IPS-15b (cell line): ENCODE results near the gene RSPO3.

ENCODE experiments used
- H3K27me3 ChIP-seq: one replicate; pipeline ENCODE4 v1.6.1; 2013; ENCODE audit warnings: low read length; ENCODE audit not compliant: control insufficient read depth, insufficient read depth
- H3K36me3 ChIP-seq: one replicate; pipeline ENCODE4 v1.6.1; 2013; ENCODE audit warnings: low read length; ENCODE audit not compliant: control insufficient read depth, insufficient read depth
- H3K4me1 ChIP-seq: one replicate; pipeline ENCODE4 v1.6.1; 2013; ENCODE audit warnings: mild to moderate bottlenecking, low read length; ENCODE audit not compliant: control insufficient read depth, insufficient read depth
- H3K4me3 ChIP-seq: one replicate; pipeline ENCODE4 v1.5.1; 2013; ENCODE audit warnings: low read depth, low read length
- H3K9ac ChIP-seq: one replicate; pipeline ENCODE4 v1.6.1; 2013; ENCODE audit warnings: low read depth, mild to moderate bottlenecking, low read length
- H3K9me3 ChIP-seq: one replicate; pipeline ENCODE4 v1.6.1; 2013; ENCODE audit warnings: mild to moderate bottlenecking, low read length; ENCODE audit not compliant: control insufficient read depth, insufficient read depth

The RSPO3 gene

DNA sequence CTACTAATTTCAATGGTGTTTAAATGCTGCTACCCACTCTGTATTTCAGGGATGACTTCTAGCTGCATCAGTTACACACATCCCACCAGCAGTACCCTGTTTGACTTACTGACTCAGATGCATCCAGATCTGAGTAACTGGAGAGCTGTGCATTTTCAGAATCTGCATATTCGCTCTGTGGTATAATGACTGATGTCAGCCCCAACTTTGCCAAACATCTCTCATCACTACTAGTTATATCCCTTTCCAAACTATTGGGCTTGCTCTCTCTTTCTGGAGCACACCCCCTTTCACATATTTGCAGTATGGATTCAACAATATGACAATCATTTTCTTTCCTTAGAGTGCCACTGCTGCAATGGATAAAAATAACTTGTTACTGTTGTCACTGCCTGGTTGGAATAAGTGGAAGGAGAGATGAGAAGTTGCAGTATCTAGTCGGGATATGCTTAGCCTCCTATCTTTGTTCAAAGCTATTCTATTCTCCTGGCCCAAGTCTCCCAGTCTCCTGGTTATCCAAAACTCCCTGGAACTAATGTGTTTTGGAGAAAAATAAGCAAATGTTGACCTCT, 3.3 kb upstream of the RSPO3 start:
- Histone ChIP-seq H3K9ac (no peak overlapping the region), H3K36me3 (no peaks in the 10 kb centered on the region), H3K4me1 (no peaks in the 10 kb centered on the region), H3K27me3 (peaks cover 50% of the 10 kb centered on the region), H3K9me3 (no peaks in the 10 kb centered on the region), H3K4me3 (no peak overlapping the region)

DNA sequence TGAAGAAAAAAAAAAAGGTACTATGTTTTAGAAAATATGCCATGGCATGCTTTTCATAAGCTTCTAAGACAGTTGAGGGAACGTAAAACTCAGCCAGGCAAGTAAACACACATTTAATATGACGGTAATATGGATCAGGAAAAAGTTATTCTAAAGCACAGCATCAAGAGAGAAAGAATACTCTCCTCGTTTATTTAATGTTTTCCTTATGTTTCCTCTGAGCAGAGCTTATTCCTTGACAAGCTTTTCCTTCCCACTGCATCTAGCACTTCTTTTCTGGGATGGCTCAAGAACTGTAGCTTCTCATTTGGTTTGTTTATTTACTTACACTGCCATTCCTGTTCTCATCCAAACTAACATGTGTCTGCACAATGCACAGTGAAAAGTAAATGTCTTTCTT, 2.7 kb upstream of the RSPO3 start:
- H3K36me3 ChIP-seq = no peaks in the 10 kb centered on the region
- H3K9ac ChIP-seq = no peak overlapping the region
- H3K27me3 ChIP-seq = peaks cover 55% of the 10 kb centered on the region
- H3K4me3 ChIP-seq = no peak overlapping the region
- H3K4me1 ChIP-seq = no peaks in the 10 kb centered on the region
- H3K9me3 ChIP-seq = no peaks in the 10 kb centered on the region

DNA sequence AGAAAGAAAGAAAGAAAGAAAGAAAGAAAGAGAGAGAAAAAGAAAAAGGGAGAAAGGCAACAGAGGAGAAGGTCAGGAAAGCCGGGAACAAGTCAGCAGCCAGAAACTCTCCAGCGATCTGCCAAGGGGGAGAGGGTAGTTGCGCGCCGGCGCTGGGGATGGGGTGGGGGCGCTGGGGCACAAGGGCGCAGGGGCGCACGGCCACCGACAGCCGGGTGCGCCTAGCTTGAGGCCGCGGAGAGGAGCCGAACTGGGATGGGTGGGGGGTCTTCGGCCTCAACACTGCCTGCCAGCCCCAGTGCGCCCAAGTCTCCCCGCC, 533 bp upstream of the RSPO3 start:
- H3K9ac ChIP-seq = no peak overlapping the region
- peaks cover 63% of the 10 kb centered on the region for H3K27me3 ChIP-seq
- no peaks in the 10 kb centered on the region for H3K36me3 ChIP-seq
- H3K4me1 ChIP-seq = peaks cover 5% of the 10 kb centered on the region
- no peaks in the 10 kb centered on the region for H3K9me3 ChIP-seq
- peak overlapping the region; percentile 67 for H3K4me3 ChIP-seq

DNA sequence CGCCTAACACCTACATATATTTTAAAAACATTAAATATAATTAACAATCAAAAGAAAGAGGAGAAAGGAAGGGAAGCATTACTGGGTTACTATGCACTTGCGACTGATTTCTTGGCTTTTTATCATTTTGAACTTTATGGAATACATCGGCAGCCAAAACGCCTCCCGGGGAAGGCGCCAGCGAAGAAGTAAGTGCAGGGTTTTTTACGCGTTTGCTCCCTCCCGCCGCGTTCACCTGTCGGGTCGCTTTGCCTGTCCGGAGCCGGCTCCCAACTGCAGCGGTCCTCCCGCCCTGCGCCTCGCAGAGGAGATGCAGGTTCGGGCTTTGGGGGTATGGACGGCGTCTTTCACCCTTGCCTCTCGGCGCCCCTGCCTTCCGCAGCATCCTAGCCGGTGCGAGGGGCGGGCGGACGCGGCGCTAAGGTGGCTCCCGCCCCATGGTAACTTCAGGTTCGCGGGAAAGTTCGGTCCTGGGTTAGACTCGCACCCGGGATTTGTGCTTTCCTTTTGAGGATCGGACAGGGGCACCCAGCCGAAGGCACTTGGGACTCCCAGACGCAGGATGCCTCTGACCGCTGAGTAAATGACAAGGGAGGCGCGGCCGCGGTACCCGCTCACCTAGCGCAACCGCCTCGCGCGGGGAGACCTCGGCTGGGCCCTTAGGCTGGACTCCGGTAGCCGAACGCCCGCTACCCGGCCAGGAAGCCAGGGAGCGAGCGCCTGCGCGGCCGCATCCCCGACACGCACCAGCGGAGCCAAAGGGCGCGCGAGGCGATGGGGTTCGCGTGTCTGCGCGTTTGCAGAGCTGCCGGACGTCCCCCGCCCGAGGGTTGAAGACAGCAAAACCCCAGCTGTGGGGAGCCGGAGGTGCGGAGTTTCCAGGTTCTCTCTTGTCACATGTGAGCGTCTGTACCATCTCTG, 891 bp downstream of the RSPO3 start:
- peak overlapping the region; percentile 72 for H3K4me3 ChIP-seq
- peaks cover 61% of the 10 kb centered on the region for H3K27me3 ChIP-seq
- peak overlapping the region; percentile 8 for H3K9ac ChIP-seq
- peaks cover 5% of the 10 kb centered on the region for H3K4me1 ChIP-seq
- H3K36me3 ChIP-seq = no peaks in the 10 kb centered on the region
- no peaks in the 10 kb centered on the region for H3K9me3 ChIP-seq

DNA sequence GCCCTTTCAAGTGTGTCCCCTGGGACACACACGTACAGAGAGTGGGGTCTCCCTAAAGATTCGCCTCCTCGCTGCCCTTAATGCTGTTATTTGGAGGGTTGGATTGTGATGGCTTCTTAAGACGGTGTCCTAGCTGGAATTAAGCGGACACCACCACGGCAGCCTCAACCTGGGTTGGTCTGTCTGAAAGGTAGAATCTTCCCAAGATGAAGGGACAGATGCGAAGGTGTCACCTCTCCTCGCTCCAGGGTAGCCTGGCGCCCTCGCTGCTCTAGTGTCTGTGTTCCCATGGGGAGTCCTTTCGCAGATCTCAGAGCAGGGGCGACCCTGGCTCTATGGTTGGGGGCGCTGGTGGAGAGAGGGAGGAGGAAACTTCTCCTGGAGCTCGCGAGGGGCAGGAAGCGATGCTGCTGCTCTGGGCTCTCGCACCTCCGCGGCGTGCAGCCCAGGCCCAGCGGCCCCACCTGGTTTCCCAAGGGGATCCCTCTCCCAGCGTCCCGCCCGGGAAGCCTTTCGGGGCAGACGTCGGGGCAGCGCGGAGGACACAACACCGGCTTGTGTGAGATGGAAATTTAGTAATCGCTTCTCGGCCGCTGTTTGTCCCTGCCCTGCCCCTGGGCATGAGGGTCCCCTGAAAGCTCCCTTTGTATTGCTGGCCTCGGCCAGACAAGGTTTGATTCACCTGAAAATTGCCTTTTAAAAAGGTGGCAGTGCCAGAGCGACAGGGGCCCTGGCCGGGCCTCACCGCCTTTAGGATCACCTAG, 1.7 kb downstream of the RSPO3 start:
- no peak overlapping the region for H3K9ac ChIP-seq
- no peaks in the 10 kb centered on the region for H3K9me3 ChIP-seq
- peak overlapping the region; percentile 72 for H3K4me3 ChIP-seq
- no peaks in the 10 kb centered on the region for H3K36me3 ChIP-seq
- H3K4me1 ChIP-seq = peaks cover 5% of the 10 kb centered on the region
- H3K27me3 ChIP-seq = peaks cover 54% of the 10 kb centered on the region

DNA sequence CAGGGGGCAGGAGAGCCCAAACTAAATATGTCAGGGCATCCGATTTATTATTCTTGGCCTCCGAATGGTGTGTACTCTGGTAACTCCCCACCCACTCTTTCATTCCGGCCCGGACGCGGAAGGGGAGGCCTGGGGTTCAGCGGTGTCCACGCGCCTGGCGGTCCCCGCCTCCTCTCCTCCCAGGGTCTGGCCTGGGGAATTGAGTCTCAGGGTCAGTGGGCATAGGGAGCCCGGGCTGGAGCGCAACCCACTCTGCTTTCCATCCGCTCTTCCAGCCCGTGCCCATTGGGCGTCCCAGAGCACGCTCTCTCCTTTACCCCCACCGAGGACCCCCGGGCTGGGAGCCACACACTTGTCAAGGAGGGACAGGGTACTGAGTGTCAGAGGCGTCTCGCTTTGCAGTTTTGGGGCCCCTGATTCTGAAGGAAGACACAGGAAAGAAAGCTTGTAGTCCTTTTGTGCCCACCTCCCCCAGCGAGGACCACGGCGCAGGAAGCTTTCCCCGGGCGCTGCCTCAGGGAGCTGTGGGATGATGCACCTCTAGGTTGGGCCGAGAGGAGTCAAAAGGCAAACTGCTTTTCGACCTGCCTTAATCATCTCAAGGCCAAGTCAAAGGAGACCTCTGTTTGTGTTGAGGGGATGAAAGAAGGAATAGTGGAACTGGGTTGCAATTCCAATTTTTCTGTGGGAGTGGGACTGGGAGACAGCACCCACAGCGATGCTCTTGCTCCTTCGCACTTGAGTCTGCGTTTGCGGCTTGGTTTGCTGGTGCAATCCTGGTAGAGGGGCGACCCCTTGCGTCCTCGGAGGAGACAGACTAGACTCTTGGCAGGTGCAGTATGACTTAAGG, 2.5 kb downstream of the RSPO3 start:
- H3K27me3 ChIP-seq = peaks cover 46% of the 10 kb centered on the region
- peak overlapping the region; percentile 72 for H3K4me3 ChIP-seq
- H3K9ac ChIP-seq = no peak overlapping the region
- no peaks in the 10 kb centered on the region for H3K9me3 ChIP-seq
- no peaks in the 10 kb centered on the region for H3K36me3 ChIP-seq
- H3K4me1 ChIP-seq = peaks cover 5% of the 10 kb centered on the region

DNA sequence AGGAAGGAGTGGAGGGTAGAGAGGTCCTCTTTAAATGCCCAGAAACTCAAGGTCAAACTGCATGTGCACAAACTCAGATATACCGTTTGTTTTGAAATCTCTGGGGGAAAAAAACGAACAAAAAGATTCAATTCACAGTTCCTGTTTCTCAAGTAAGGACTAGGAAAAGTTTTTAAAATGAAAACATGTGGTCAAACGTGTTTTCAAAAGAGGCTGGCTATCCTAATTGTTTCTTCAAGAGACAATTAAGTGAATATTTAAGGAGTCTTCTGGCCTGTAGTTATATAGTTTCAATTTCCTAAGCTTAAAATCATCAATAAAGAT, 3.1 kb downstream of the RSPO3 start:
- peaks cover 5% of the 10 kb centered on the region for H3K4me1 ChIP-seq
- no peak overlapping the region for H3K9ac ChIP-seq
- no peaks in the 10 kb centered on the region for H3K9me3 ChIP-seq
- H3K27me3 ChIP-seq = peaks cover 40% of the 10 kb centered on the region
- H3K4me3 ChIP-seq = no peak overlapping the region
- no peaks in the 10 kb centered on the region for H3K36me3 ChIP-seq

DNA sequence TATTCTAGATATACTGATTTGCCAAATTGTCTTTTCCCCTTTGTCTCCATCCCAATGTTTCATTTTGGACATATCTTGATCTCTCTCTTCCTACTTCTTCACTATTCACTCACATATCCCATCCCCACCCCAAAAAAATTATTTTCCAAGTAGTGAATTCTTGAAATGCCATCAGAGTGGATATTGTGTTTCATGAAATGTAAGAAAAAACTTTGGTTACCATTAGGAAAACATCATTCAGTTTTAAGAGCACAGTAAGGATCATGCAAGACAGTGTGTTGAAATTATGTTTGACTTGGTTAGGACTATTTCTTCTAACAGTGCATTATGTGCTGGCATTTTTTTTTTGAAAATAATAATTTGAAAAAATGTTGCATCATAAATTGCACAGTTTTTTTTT, 5.7 kb downstream of the RSPO3 start:
- H3K4me3 ChIP-seq = no peak overlapping the region
- H3K9me3 ChIP-seq = no peaks in the 10 kb centered on the region
- H3K9ac ChIP-seq = no peak overlapping the region
- peaks cover 24% of the 10 kb centered on the region for H3K27me3 ChIP-seq
- no peaks in the 10 kb centered on the region for H3K36me3 ChIP-seq
- peaks cover 5% of the 10 kb centered on the region for H3K4me1 ChIP-seq

DNA sequence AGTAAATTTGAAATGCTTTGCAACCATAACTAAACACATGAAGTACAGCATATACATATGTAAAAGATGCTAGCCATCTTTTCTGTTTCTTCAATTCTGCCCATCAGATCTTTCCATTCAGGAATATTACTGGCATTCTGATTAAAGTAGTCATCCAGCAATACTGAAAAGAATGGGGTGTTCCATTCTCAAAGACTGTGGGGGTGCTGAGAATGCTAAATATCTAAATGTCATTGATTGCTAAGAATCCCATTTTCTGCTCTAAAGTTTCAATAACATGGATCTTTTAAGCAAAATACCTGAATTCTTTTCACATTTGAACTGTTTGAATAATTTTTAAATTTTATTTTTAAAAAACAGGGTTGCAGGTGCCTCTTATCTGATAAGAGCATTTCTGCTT, 6.2 kb downstream of the RSPO3 start:
- Histone ChIP-seq H3K4me3 (no peak overlapping the region), H3K4me1 (peaks cover 5% of the 10 kb centered on the region)

DNA sequence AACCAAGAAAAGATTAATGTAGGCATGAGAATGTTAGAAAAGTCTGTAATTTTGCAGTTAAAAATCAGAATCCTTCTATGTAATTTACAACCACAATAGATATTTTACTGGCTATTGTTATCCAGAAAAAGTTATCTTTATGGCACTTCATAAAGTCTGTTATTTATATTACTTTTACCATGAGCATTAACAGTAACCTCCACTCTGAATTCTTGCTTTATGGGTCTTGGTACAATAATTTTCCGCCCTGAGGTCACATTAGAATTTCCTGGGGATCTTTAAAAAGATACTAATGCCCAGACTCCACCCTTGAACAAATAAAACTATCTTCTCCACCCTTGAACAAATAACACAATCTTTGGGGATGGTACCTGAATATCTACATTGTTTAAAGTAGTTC, 9.6 kb downstream of the RSPO3 start:
- Histone ChIP-seq H3K36me3 (no peaks in the 10 kb centered on the region), H3K4me3 (no peak overlapping the region), H3K4me1 (no peaks in the 10 kb centered on the region), H3K27me3 (no peaks in the 10 kb centered on the region), H3K9me3 (no peaks in the 10 kb centered on the region), H3K9ac (no peak overlapping the region)

More for the DNA sequence above, 6.2 kb downstream of the RSPO3 start:
- no peak overlapping the region for H3K9ac ChIP-seq
- peaks cover 19% of the 10 kb centered on the region for H3K27me3 ChIP-seq
- no peaks in the 10 kb centered on the region for H3K36me3 ChIP-seq
- H3K9me3 ChIP-seq = no peaks in the 10 kb centered on the region

DNA sequence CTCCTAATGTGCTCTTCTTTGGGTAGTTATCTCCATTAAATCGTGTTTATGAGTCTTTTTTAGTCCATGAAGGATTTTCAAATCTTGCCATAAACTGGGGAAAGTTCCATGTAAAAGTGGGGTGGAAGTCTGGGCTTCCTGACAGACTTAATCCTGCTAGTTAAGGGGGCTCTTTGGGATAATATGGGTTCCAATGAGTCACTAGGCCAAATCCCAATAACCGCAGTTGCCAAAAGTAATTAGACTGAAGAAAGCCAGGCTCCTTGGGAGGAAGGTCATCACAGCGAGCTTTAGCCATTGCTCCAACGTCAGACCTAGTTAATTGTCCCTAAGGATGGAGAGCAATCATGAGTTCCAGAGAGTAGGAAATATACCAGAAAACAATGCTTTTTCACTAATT, 10.8 kb downstream of the RSPO3 start:
- no peaks in the 10 kb centered on the region for H3K36me3 ChIP-seq
- H3K4me3 ChIP-seq = no peak overlapping the region
- H3K9me3 ChIP-seq = no peaks in the 10 kb centered on the region

More for the DNA sequence above, 10.8 kb downstream of the RSPO3 start:
- Histone ChIP-seq H3K27me3 (no peaks in the 10 kb centered on the region), H3K4me1 (no peaks in the 10 kb centered on the region), H3K9ac (no peak overlapping the region)
